NCI-H1694 (cell line): ENCODE measurements around the gene GNG12.

Experiments
- DNase-seq: peaks from one replicate; lab custom pipeline; 2025; lab: John Stamatoyannopoulos, UW

The GNG12 gene

GRCh38 chr1:67785847-67786753, 47.2 kb downstream of the GNG12 start:
- no peak for DNase-seq

GRCh38 chr1:67784545-67785186, 48.6 kb downstream of the GNG12 start:
- DNase-seq = no peak

- no peak for DNase-seq
These were observed 52.6 kb downstream of the GNG12 start for GRCh38 chr1:67780637-67781036.

GRCh38 chr1:67777440-67777839, 55.8 kb downstream of the GNG12 start:
- no peak for DNase-seq

- DNase-seq = no peak
These were observed 56.3 kb downstream of the GNG12 start for GRCh38 chr1:67777016-67777415.

- DNase-seq = no peak
These were observed 59.8 kb downstream of the GNG12 start for GRCh38 chr1:67773462-67773861.

- DNase-seq = no peak
These were observed 61.5 kb downstream of the GNG12 start for GRCh38 chr1:67771749-67772148.

GRCh38 chr1:67771152-67771551, 62.1 kb downstream of the GNG12 start:
- DNase-seq = no peak

GRCh38 chr1:67769633-67770256, 63.5 kb downstream of the GNG12 start:
- DNase-seq = no peak

- no peak for DNase-seq
These were observed 64.8 kb downstream of the GNG12 start for GRCh38 chr1:67768480-67768879.

GRCh38 chr1:67767103-67767782, 66.0 kb downstream of the GNG12 start:
- no peak for DNase-seq

GRCh38 chr1:67766141-67766978, 66.9 kb downstream of the GNG12 start:
- peak; percentile 60 for DNase-seq

- peak; percentile 47 for DNase-seq
These were observed 68.6 kb downstream of the GNG12 start for GRCh38 chr1:67764633-67765032.

- DNase-seq = no peak
These were observed 71.5 kb downstream of the GNG12 start for GRCh38 chr1:67761730-67762129.

- no peak for DNase-seq
These were observed 72.2 kb downstream of the GNG12 start for GRCh38 chr1:67761091-67761490.

GRCh38 chr1:67760030-67760821, 73.0 kb downstream of the GNG12 start:
- peak; percentile 49 for DNase-seq

- DNase-seq = no peak
These were observed 73.6 kb downstream of the GNG12 start for GRCh38 chr1:67759692-67760029.

GRCh38 chr1:67759066-67759465, 74.2 kb downstream of the GNG12 start:
- DNase-seq = no peak

- no peak for DNase-seq
These were observed 77.6 kb downstream of the GNG12 start for GRCh38 chr1:67755619-67756018.

GRCh38 chr1:67755160-67755559, 78.1 kb downstream of the GNG12 start:
- no peak for DNase-seq

GRCh38 chr1:67754526-67754920, 78.7 kb downstream of the GNG12 start:
- DNase-seq = no peak
